ENCODE measurements around the gene ATF6.

ATF6 gene

GRCh38 chr1:161966067-161966466, 199.9 kb downstream of the ATF6 start:
- no peaks in the 10 kb centered on the region for H3K79me2 ChIP-seq (ENCODE audit: insufficient read depth, low read depth)
- TF ChIP-seq CTCF (conservative IDR thresholded peaks at IDR 0.05; ENCODE audit: low read depth, low read length) = no peak
- H3K4me3 ChIP-seq (IDR thresholded peaks at IDR 0.05; ENCODE audit: insufficient read depth, low read depth, low read length) = no peak overlapping the region
- no peaks in the 10 kb centered on the region for H3K36me3 ChIP-seq (ENCODE audit: insufficient read depth)
- no peaks in the 10 kb centered on the region for H4K20me1 ChIP-seq (ENCODE audit: insufficient read depth)
- H3K9ac ChIP-seq = no peak overlapping the region
- no peak overlapping the region for H2AFZ ChIP-seq (ENCODE audit: low read depth)
- H3K4me1 ChIP-seq (ENCODE audit: low read depth, poor library complexity, severe bottlenecking) = peaks cover 31% of the 10 kb centered on the region
- H3K27ac ChIP-seq = no peak overlapping the region
- H3K4me2 ChIP-seq = no peak overlapping the region
- no peaks in the 10 kb centered on the region for H3K27me3 ChIP-seq (ENCODE audit: insufficient read depth, low read depth)

GRCh38 chr1:161970036-161970435, 203.9 kb downstream of the ATF6 start:
- no peaks in the 10 kb centered on the region for H3K79me2 ChIP-seq (ENCODE audit: insufficient read depth, low read depth)
- H2AFZ ChIP-seq (ENCODE audit: low read depth) = peak overlapping the region; percentile 28; the same call in 1 of the 2 replicates
- H3K9ac ChIP-seq = no peak overlapping the region
- no peaks in the 10 kb centered on the region for H3K27me3 ChIP-seq (ENCODE audit: insufficient read depth, low read depth)
- no peaks in the 10 kb centered on the region for H3K36me3 ChIP-seq (ENCODE audit: insufficient read depth)
- peak overlapping the region; percentile 84 for H3K4me2 ChIP-seq
- no peaks in the 10 kb centered on the region for H4K20me1 ChIP-seq (ENCODE audit: insufficient read depth)
- peaks cover 24% of the 10 kb centered on the region for H3K4me1 ChIP-seq (ENCODE audit: low read depth, poor library complexity, severe bottlenecking)
- no peak for TF ChIP-seq CTCF (conservative IDR thresholded peaks at IDR 0.05; ENCODE audit: low read depth, low read length)
- H3K4me3 ChIP-seq (IDR thresholded peaks at IDR 0.05; ENCODE audit: insufficient read depth, low read depth, low read length) = no peak overlapping the region
- peak overlapping the region; percentile 46 for H3K27ac ChIP-seq

GRCh38 chr1:161970633-161971032, 204.5 kb downstream of the ATF6 start:
- H3K4me1 ChIP-seq (ENCODE audit: low read depth, poor library complexity, severe bottlenecking) = peaks cover 24% of the 10 kb centered on the region
- no peak for TF ChIP-seq CTCF (conservative IDR thresholded peaks at IDR 0.05; ENCODE audit: low read depth, low read length)
- H3K27ac ChIP-seq = peak overlapping the region; percentile 46

GRCh38 chr1:161972828-161973227, 206.7 kb downstream of the ATF6 start:
- Histone ChIP-seq H3K27me3 (ENCODE audit: insufficient read depth, low read depth) (no peaks in the 10 kb centered on the region), H4K20me1 (ENCODE audit: insufficient read depth) (no peaks in the 10 kb centered on the region), H3K4me1 (ENCODE audit: low read depth, poor library complexity, severe bottlenecking) (peaks cover 24% of the 10 kb centered on the region), H3K4me2 (no peak overlapping the region), H3K4me3 (IDR thresholded peaks at IDR 0.05; ENCODE audit: insufficient read depth, low read depth, low read length) (no peak overlapping the region), H3K27ac (no peak overlapping the region), H3K79me2 (ENCODE audit: insufficient read depth, low read depth) (no peaks in the 10 kb centered on the region), H3K9ac (no peak overlapping the region), H2AFZ (ENCODE audit: low read depth) (no peak overlapping the region), H3K36me3 (ENCODE audit: insufficient read depth) (no peaks in the 10 kb centered on the region)
- no peak for TF ChIP-seq CTCF (conservative IDR thresholded peaks at IDR 0.05; ENCODE audit: low read depth, low read length)

More at GRCh38 chr1:161970633-161971032, 204.5 kb downstream of the ATF6 start:
- H3K9ac ChIP-seq = peak overlapping the region; percentile 5; the same call in 1 of the 2 replicates
- H3K4me3 ChIP-seq (IDR thresholded peaks at IDR 0.05; ENCODE audit: insufficient read depth, low read depth, low read length) = no peak overlapping the region
- no peaks in the 10 kb centered on the region for H3K27me3 ChIP-seq (ENCODE audit: insufficient read depth, low read depth)
- H4K20me1 ChIP-seq (ENCODE audit: insufficient read depth) = no peaks in the 10 kb centered on the region
- peak overlapping the region; percentile 28; the same call in 1 of the 2 replicates for H2AFZ ChIP-seq (ENCODE audit: low read depth)
- H3K79me2 ChIP-seq (ENCODE audit: insufficient read depth, low read depth) = no peaks in the 10 kb centered on the region
- no peaks in the 10 kb centered on the region for H3K36me3 ChIP-seq (ENCODE audit: insufficient read depth)
- peak overlapping the region; percentile 84 for H3K4me2 ChIP-seq

Measured in KMS-11 (cell line).